AG04449 (cell line): ENCODE results near the gene PXT1.
"Not testable (repeated sequence)": the region's sequence is repeated elsewhere in the genome, so short reads cannot be mapped to it uniquely, and the experiment has no call there.

Experiments
- CTCF ChIA-PET: fragments of 350-600 bp; formaldehyde crosslinking; extraction: SDS; loops from one replicate; lab custom pipeline; 2021; ENCODE audit warnings: antibody characterized with exemption; lab: Yijun Ruan, JAX
- POLR2A ChIA-PET: fragments of 400-600, 350-600 bp; formaldehyde crosslinking; extraction: SDS; loops from one replicate; lab custom pipeline; 2020; ENCODE audit warnings: antibody characterized with exemption, inconsistent platforms; lab: Yijun Ruan, JAX
- DNase-seq: peaks from one replicate; pipeline ENCODE4 v3.0.0-alpha.2; 2010; ENCODE audit warnings: low read depth, low spot score
- H3K4me3 ChIP-seq: 2 replicates; pipeline ENCODE4 v1.5.1; 2011; ENCODE audit warnings: low read depth, mild to moderate bottlenecking, control low read depth, low read length
- TF ChIP-seq, protein P1 (sequence below): IDR thresholded peaks from one replicate; pipeline ENCODE4 v1.5.1; 2011; ENCODE audit warnings: mild to moderate bottlenecking, moderate library complexity, low read length, control low read depth, inconsistent platforms; ENCODE audit not compliant: insufficient read depth; ENCODE audit errors: missing control alignments

The PXT1 gene

GRCh38 chr6:36455486-36456027 lies 12.9 kb upstream of the PXT1 start:
- TF ChIP-seq, protein P1, sequence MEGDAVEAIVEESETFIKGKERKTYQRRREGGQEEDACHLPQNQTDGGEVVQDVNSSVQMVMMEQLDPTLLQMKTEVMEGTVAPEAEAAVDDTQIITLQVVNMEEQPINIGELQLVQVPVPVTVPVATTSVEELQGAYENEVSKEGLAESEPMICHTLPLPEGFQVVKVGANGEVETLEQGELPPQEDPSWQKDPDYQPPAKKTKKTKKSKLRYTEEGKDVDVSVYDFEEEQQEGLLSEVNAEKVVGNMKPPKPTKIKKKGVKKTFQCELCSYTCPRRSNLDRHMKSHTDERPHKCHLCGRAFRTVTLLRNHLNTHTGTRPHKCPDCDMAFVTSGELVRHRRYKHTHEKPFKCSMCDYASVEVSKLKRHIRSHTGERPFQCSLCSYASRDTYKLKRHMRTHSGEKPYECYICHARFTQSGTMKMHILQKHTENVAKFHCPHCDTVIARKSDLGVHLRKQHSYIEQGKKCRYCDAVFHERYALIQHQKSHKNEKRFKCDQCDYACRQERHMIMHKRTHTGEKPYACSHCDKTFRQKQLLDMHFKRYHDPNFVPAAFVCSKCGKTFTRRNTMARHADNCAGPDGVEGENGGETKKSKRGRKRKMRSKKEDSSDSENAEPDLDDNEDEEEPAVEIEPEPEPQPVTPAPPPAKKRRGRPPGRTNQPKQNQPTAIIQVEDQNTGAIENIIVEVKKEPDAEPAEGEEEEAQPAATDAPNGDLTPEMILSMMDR = no peak
- ChIA-PET POLR2A (no interaction called here), CTCF (interaction anchor here (0.6 kb wide), 1 partner anchor 20 kb away, joined by 3 read pairs; no protein-coding TSS in a partner anchor)
- DNase-seq = no peak
- no peak overlapping the region for H3K4me3 ChIP-seq

- DNase-seq, H3K4me3 ChIP-seq, POLR2A ChIA-PET: not testable (repeated sequence)
- CTCF ChIA-PET = interaction anchor here (1.4 kb wide), 1 partner anchor 10 kb away, joined by 7 read pairs; no protein-coding TSS in a partner anchor
Observed at GRCh38 chr6:36452897-36453296, 10.2 kb upstream of the PXT1 start.

DNA sequence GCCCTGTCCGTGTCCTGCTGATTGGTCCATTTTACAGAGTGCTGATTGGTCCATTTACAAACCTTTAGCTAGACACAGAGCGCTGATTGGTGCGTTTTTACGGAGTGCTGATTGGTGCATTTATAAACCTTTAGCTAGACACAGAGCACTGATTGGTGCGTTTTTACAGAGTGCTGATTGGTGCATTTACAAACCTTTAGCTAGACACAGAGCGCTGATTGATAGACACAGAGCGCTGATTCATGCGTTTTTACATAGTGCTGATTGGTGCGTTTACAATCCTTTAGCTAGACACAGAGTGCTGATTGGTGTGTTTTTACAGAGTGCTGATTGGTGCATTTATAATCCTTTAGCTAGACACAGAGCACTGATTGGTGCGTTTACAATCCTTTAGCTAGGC lies 6.5 kb upstream of the PXT1 start:
- POLR2A ChIA-PET, CTCF ChIA-PET, H3K4me3 ChIP-seq, DNase-seq: not testable (repeated sequence)

DNA sequence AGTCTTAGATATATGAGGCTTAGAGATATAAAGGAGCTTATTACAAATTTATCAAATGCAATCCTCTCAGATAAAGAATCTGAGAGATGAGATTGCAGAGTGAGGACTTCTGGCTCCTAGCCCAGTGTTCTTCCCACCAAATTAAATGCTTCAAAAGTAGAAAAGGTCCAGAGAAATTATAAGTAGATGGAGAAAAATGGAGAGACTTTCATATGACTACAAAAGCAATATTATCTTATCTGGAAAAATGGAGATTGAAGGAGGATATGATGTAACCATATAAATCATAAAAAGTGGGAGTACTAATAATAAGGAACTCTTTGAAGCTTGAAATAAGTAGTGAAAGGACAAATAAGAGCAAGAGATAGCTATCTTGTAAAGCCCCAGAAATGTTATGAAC lies 3.0 kb upstream of the PXT1 start:
- CTCF ChIA-PET = interaction anchor here (0.6 to 1.7 kb wide), 4 partner anchors 14 to 27 kb away, joined by 3 to 6 read pairs (median 3); no protein-coding TSS in a partner anchor
- DNase-seq = no peak
- POLR2A ChIA-PET = no interaction called here
- no peak overlapping the region for H3K4me3 ChIP-seq
- TF ChIP-seq, protein P1 = no peak

GRCh38 chr6:36444470-36444869 lies 1.8 kb upstream of the PXT1 start:
- no peak for DNase-seq
- POLR2A ChIA-PET = interaction anchor here (1.2 kb wide), 1 partner anchor 15 kb away, joined by 3 read pairs; no protein-coding TSS in a partner anchor
- peak overlapping the region; percentile 84 for H3K4me3 ChIP-seq
- TF ChIP-seq, protein P1 = no peak
- CTCF ChIA-PET = interaction anchor here (1.1 to 2.2 kb wide), 4 partner anchors 15 to 171 kb away, joined by 3 to 9 read pairs (median 5); no protein-coding TSS in a partner anchor

- POLR2A ChIA-PET = interaction anchor here (1.2 to 1.3 kb wide), 2 partner anchors 14 to 20 kb away, joined by 3 to 5 read pairs; no protein-coding TSS in a partner anchor
- CTCF ChIA-PET = interaction anchor here (1.7 to 2.2 kb wide), 2 partner anchors 20 to 172 kb away, joined by 4 to 9 read pairs; no protein-coding TSS in a partner anchor
- H3K4me3 ChIP-seq = peak overlapping the region; percentile 84
- no peak for DNase-seq
- TF ChIP-seq, protein P1 = peak; percentile 1
Observed at GRCh38 chr6:36443471-36444428, 1.1 kb upstream of the PXT1 start.
